NCI-H146 treated with DMSO at 0.1 percent for 48 hours (cell line): ENCODE measurements around the gene SETD1B.
A peak's percentile ranks its signal among the peaks of the same experiment; 100 is the strongest.

Experiments
- DNase-seq: peaks from one replicate; lab custom pipeline; 2025; ENCODE audit not compliant: unreplicated experiment; lab: John Stamatoyannopoulos, UW

Gene SETD1B

GRCh38 chr12:121794534-121795033 lies 9.2 kb upstream of the SETD1B start:
- no peak for DNase-seq

GRCh38 chr12:121795034-121795968 lies 8.5 kb upstream of the SETD1B start:
- DNase-seq: peak; percentile 21

GRCh38 chr12:121796855-121797751 lies 6.7 kb upstream of the SETD1B start:
- peak; percentile 88 for DNase-seq

- peak; percentile 90 for DNase-seq
Measured at GRCh38 chr12:121797937-121798786, 5.6 kb upstream of the SETD1B start.

- no peak for DNase-seq
Measured at GRCh38 chr12:121798787-121799155, 5.0 kb upstream of the SETD1B start.

- peak; percentile 72 for DNase-seq
Measured at GRCh38 chr12:121799156-121799841, 4.5 kb upstream of the SETD1B start.

GRCh38 chr12:121799842-121800693 lies 3.7 kb upstream of the SETD1B start:
- peak; percentile 38 for DNase-seq

- DNase-seq: no peak
Measured at GRCh38 chr12:121800694-121801594, 2.9 kb upstream of the SETD1B start.

- peak; percentile 92 for DNase-seq
Measured at GRCh38 chr12:121801595-121802484, 2.0 kb upstream of the SETD1B start.

- no peak for DNase-seq
Measured at GRCh38 chr12:121802485-121802842, 1.3 kb upstream of the SETD1B start.

- DNase-seq: peak; percentile 93
Measured at GRCh38 chr12:121802843-121803698, 738 bp upstream of the SETD1B start.

- peak; percentile 13 for DNase-seq
Measured at GRCh38 chr12:121804417-121805111, 755 bp downstream of the SETD1B start.

- DNase-seq: no peak
Measured at GRCh38 chr12:121805171-121806008, 1.6 kb downstream of the SETD1B start.

- no peak for DNase-seq
Measured at GRCh38 chr12:121806009-121806545, 2.3 kb downstream of the SETD1B start.
